MM.1S (cell line): Measurements from ENCODE around the gene MTCH1.

ENCODE experiments used
- EZH2 ChIP-seq: fragments of 300-600 bp; sonication (generic); optimal IDR thresholded peaks from 2 replicates; pipeline ENCODE3; 2017; ENCODE audit warnings: low read depth, mild to moderate bottlenecking, antibody characterized with exemption, low read length, mixed read lengths
- TF ChIP-seq, protein P1 (sequence below): fragments of 300-600 bp; sonication (generic); IDR thresholded peaks from 2 replicates; pipeline ENCODE4 v1.5.1; 2016; ENCODE audit warnings: antibody characterized with exemption, low read length, mixed read lengths

DNA sequence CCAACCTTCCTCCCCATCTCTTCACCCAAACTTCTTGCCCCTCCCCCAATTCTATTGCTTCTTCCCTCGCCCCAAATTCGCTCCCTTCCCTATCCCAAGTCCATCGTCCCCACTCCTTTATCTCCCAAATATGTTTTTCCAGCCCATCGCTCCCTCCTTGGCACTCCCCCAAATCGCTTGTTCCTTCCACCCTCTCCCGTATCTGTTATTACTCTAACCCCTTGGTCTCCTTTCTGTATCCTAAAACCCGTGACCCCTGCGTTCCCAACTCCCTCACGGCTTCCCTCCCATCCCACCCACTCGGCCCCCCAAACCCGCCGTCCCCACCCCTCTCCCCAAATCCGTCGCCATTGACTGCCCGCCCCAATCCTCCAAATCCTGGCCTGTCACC, 584 bp downstream of the MTCH1 start:
- TF ChIP-seq EZH2 = no peak
- TF ChIP-seq, protein P1, sequence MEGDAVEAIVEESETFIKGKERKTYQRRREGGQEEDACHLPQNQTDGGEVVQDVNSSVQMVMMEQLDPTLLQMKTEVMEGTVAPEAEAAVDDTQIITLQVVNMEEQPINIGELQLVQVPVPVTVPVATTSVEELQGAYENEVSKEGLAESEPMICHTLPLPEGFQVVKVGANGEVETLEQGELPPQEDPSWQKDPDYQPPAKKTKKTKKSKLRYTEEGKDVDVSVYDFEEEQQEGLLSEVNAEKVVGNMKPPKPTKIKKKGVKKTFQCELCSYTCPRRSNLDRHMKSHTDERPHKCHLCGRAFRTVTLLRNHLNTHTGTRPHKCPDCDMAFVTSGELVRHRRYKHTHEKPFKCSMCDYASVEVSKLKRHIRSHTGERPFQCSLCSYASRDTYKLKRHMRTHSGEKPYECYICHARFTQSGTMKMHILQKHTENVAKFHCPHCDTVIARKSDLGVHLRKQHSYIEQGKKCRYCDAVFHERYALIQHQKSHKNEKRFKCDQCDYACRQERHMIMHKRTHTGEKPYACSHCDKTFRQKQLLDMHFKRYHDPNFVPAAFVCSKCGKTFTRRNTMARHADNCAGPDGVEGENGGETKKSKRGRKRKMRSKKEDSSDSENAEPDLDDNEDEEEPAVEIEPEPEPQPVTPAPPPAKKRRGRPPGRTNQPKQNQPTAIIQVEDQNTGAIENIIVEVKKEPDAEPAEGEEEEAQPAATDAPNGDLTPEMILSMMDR = no peak
